ENCODE data around the gene SPATA2L.

The SPATA2L gene

GRCh38 chr16:89667633-89668032, 33.9 kb downstream of the SPATA2L start:
- TF ChIP-seq CTCF (IDR thresholded peaks at IDR 0.05) = no peak

GRCh38 chr16:89661215-89661614, 40.3 kb downstream of the SPATA2L start:
- TF ChIP-seq CTCF (IDR thresholded peaks at IDR 0.05) = no peak

GRCh38 chr16:89660146-89660545, 41.4 kb downstream of the SPATA2L start:
- no peak for TF ChIP-seq CTCF (IDR thresholded peaks at IDR 0.05)

GRCh38 chr16:89658221-89658879, 43.2 kb downstream of the SPATA2L start:
- TF ChIP-seq CTCF (IDR thresholded peaks at IDR 0.05) = no peak

- no peak for TF ChIP-seq CTCF (IDR thresholded peaks at IDR 0.05)
These were observed 43.9 kb downstream of the SPATA2L start, which contains the start of the genes CHMP1A and SPATA33 for GRCh38 chr16:89657442-89658220. CHMP1A (minus strand) TSS chr16:89657708; CDS start chr16:89657588, 120 bp downstream. SPATA33 (plus strand) TSS chr16:89657836; CDS start chr16:89657912, 76 bp downstream.

DNA sequence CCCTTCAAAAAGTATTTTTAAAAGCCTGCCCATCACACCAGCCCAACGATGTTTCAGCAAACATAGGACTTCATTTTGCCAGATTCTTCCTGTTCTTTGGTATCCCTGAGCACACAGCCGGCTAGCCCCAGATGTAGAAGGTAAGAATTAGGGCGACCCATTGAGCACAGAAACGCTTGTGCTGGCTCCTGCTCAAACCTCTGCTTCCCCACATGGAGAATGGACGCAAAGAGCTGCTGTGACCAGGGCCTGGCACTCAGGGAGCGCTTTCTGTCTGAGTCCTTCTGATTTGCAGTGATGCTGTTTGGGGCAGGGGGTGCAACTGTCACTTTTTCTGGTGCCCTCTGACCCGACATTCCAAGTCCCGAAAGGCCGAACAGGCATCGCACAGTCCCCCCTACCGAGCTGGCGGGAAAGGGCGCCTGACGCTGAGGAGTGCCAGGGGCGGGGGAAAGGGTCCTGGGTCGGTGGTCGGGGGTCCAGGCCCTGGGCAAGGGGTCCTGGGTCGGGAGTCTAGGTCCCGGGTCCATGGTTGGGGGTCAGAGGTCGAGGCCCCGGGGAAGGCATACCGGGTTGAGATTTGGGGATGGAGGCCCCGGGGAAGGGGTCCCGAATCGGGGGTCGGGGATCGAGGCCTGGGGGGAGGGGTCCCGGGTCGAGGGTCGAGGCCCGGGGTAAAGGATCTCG, 44.9 kb downstream of the SPATA2L start:
- TF ChIP-seq CTCF (IDR thresholded peaks at IDR 0.05) = no peak

- TF ChIP-seq CTCF (IDR thresholded peaks at IDR 0.05) = no peak
These were observed 46.4 kb downstream of the SPATA2L start for GRCh38 chr16:89655062-89655643.

Measured in LNCAP (cell line).